A673 (cell line): ENCODE measurements around the gene SPRR1B.

Experiments
- CTCF ChIP-seq: fragments of 300-800, 200-600 bp; sonication (generic); conservative IDR thresholded peaks from 2 replicates; pipeline ENCODE4 v1.5.1; 2017; ENCODE audit warnings: low read depth, mild to moderate bottlenecking, antibody characterized with exemption, low read length, moderate library complexity, mixed read lengths
- EZH2 ChIP-seq: fragments of 200-600 bp; sonication (generic); IDR thresholded peaks from 2 replicates; pipeline ENCODE4 v1.6.1; 2017; ENCODE audit warnings: borderline replicate concordance, low read depth, mild to moderate bottlenecking, mixed read lengths, antibody characterized with exemption, low read length; ENCODE audit not compliant: poor library complexity, severe bottlenecking

GRCh38 chr1:153072806-153073726, 42.1 kb downstream of the SPRR1B start:
- no peak for TF ChIP-seq CTCF
- no peak for TF ChIP-seq EZH2
